HG02885 (cell line): ENCODE measurements around the gene CIB2.

Source experiments
- ATAC-seq: cut with Tn5 transposase; IDR thresholded peaks from one replicate; pipeline ENCODE4 v1.9.1; 2021; ENCODE audit warnings: mild to moderate bottlenecking; ENCODE audit not compliant: unreplicated experiment, poor library complexity

Gene CIB2

GRCh38 chr15:78110096-78110495, 21.1 kb downstream of the CIB2 start:
- no peak for ATAC-seq

- no peak for ATAC-seq
Observed at GRCh38 chr15:78109156-78109555, 22.1 kb downstream of the CIB2 start.

- no peak for ATAC-seq
Observed at GRCh38 chr15:78108300-78109084, 22.8 kb downstream of the CIB2 start.

GRCh38 chr15:78107471-78107870, 23.8 kb downstream of the CIB2 start:
- no peak for ATAC-seq

GRCh38 chr15:78105476-78106241, 25.6 kb downstream of the CIB2 start:
- ATAC-seq: no peak

- no peak for ATAC-seq
Observed at GRCh38 chr15:78104566-78105475, 26.4 kb downstream of the CIB2 start.

- no peak for ATAC-seq
Observed at GRCh38 chr15:78104119-78104479, 27.1 kb downstream of the CIB2 start.

- ATAC-seq: peak; percentile 78
Observed at GRCh38 chr15:78103406-78104118, 27.7 kb downstream of the CIB2 start.

- ATAC-seq: no peak
Observed at GRCh38 chr15:78102741-78103140, 28.5 kb downstream of the CIB2 start.

- ATAC-seq: no peak
Observed at GRCh38 chr15:78102211-78102610, 29.0 kb downstream of the CIB2 start.

GRCh38 chr15:78101423-78102105, 29.7 kb downstream of the CIB2 start:
- ATAC-seq: no peak

- ATAC-seq: no peak
Observed at GRCh38 chr15:78100886-78101285, 30.4 kb downstream of the CIB2 start.

- no peak for ATAC-seq
Observed at GRCh38 chr15:78098131-78098755, 33.0 kb downstream of the CIB2 start.

- ATAC-seq: no peak
Observed at GRCh38 chr15:78097667-78098066, 33.6 kb downstream of the CIB2 start.

GRCh38 chr15:78093242-78094020, 37.8 kb downstream of the CIB2 start:
- no peak for ATAC-seq

GRCh38 chr15:78092261-78093041, 38.8 kb downstream of the CIB2 start, which contains the start of gene SH2D7:
SH2D7 (plus strand) TSS chr15:78092561; CDS start chr15:78092585, 24 bp downstream.
- no peak for ATAC-seq

GRCh38 chr15:78090422-78091063, 40.7 kb downstream of the CIB2 start:
- no peak for ATAC-seq
